SK-N-SH (cell line): ENCODE measurements around the gene DSTN. TPM values are rescaled to one million over a fixed set of nuclear protein-coding genes. Genes with fewer than 3 reads are reported as not detected.

Experiments
- CTCF ChIA-PET: fragments of 300-600, 350-600 bp; formaldehyde crosslinking; extraction: SDS; loops from one replicate; lab custom pipeline; 2021; lab: Yijun Ruan, JAX
- POLR2A ChIA-PET: fragments of 350-600 bp; sonication (Branson Sonifier 250); formaldehyde crosslinking; extraction: SDS; loops from one replicate; lab custom pipeline; 2020; ENCODE audit warnings: antibody characterized with exemption, inconsistent platforms; lab: Yijun Ruan, JAX
- DNase-seq: peaks from one replicate; pipeline ENCODE4 v3.0.0; 2012
- H2AFZ ChIP-seq: fragments of 200-600 bp; sonication (generic); 2 replicates; pipeline ENCODE4 v1.8.1; 2016; ENCODE audit warnings: antibody characterized with exemption, mild to moderate bottlenecking, low read depth
- H3F3A ChIP-seq: fragments of 200-600 bp; sonication (generic); replicated peaks from 2 replicates; pipeline ENCODE3; 2016; ENCODE audit warnings: antibody characterized with exemption, mild to moderate bottlenecking; ENCODE audit not compliant: insufficient read depth
- H3K27ac ChIP-seq, 2 experiments: fragments of 200-500 bp in 1 of 2; fragments of 200-600 bp in 1 of 2; sonication (Bioruptor generic) in 1 of 2; sonication (generic), shearing (Covaris generic) in 1 of 2; 2 replicates each; pipeline versions ENCODE4 v1.5.1 to v1.6.1; 2014 to 2016; ENCODE audit warnings: low read depth in 2 of 2, inconsistent platforms in 1 of 2, low read length in 1 of 2, mild to moderate bottlenecking in 1 of 2, mixed read lengths in 1 of 2
- H3K27me3 ChIP-seq: fragments of 200-600 bp; sonication (generic), shearing (Covaris generic); 2 replicates; pipeline ENCODE4 v1.6.1; 2016; ENCODE audit warnings: mixed run types; ENCODE audit not compliant: insufficient read depth
- H3K36me3 ChIP-seq, 2 experiments: fragments of 200-500 bp in 1 of 2; fragments of 200-600 bp in 1 of 2; sonication (Bioruptor generic) in 1 of 2; sonication (generic) in 1 of 2; replicated peaks in 1 of 2; 2 replicates each; pipeline versions ENCODE3 to v1.5.1; 2014 to 2016; ENCODE audit warnings: low read length in 1 of 2, mild to moderate bottlenecking in 1 of 2; ENCODE audit not compliant: insufficient read depth in 2 of 2, control insufficient read depth in 1 of 2
- H3K4me1 ChIP-seq, 2 experiments: fragments of 200-500 bp in 1 of 2; fragments of 200-600 bp in 1 of 2; sonication (Bioruptor generic) in 1 of 2; sonication (generic), shearing (Covaris generic) in 1 of 2; 2 replicates each; pipeline versions ENCODE4 v1.5.1 to v1.6.1; 2014 to 2016; ENCODE audit warnings: low read depth in 1 of 2, low read length in 1 of 2, mixed run types in 1 of 2; ENCODE audit not compliant: insufficient read depth in 2 of 2, control insufficient read depth in 1 of 2
- H3K4me2 ChIP-seq: fragments of 200-600 bp; sonication (generic), shearing (Covaris generic); 2 replicates; pipeline ENCODE4 v1.6.1; 2017; ENCODE audit warnings: mixed run types
- H3K4me3 ChIP-seq, 2 experiments: fragments of 200-500 bp in 1 of 2; fragments of 200-600 bp in 1 of 2; sonication (Bioruptor generic) in 1 of 2; sonication (generic), shearing (Covaris generic) in 1 of 2; 2 replicates each; pipeline versions ENCODE4 v1.5.1 to v1.8.1; 2014 to 2016; ENCODE audit warnings: low read depth in 2 of 2, inconsistent platforms in 1 of 2, low read length in 1 of 2, mild to moderate bottlenecking in 1 of 2, mixed read lengths in 1 of 2, moderate library complexity in 1 of 2
- H3K79me2 ChIP-seq: fragments of 200-600 bp; sonication (generic); 2 replicates; pipeline ENCODE4 v1.8.1; 2017; ENCODE audit warnings: mild to moderate bottlenecking; ENCODE audit not compliant: insufficient read depth
- H3K9ac ChIP-seq: fragments of 200-600 bp; sonication (generic); 2 replicates; pipeline ENCODE4 v1.6.1; 2017; ENCODE audit warnings: mixed run types
- H3K9me2 ChIP-seq: fragments of 200-600 bp; sonication (generic); 2 replicates; pipeline ENCODE4 v1.6.1; 2017; ENCODE audit warnings: mixed run types
- H3K9me3 ChIP-seq: fragments of 200-600 bp; sonication (generic); 2 replicates; pipeline ENCODE4 v1.6.1; 2017; ENCODE audit warnings: mixed run types, mild to moderate bottlenecking, moderate library complexity
- H4K20me1 ChIP-seq: fragments of 200-600 bp; sonication (generic); 2 replicates; pipeline ENCODE4 v1.6.1; 2017; ENCODE audit warnings: mild to moderate bottlenecking, mixed run types; ENCODE audit not compliant: insufficient read depth
- EZH2phosphoT487 ChIP-seq: fragments of 200-600 bp; sonication (generic); IDR thresholded peaks from 2 replicates; pipeline ENCODE4 v1.6.1; 2017; ENCODE audit warnings: low read depth, mixed run types, mild to moderate bottlenecking, antibody characterized with exemption, moderate library complexity, borderline replicate concordance
- FOXJ3 ChIP-seq: sonication (generic); formaldehyde crosslinking; IDR thresholded peaks from 2 replicates; pipeline ENCODE4 v1.5.1; 2020; ENCODE audit warnings: mild to moderate bottlenecking, missing genetic modification reagents
- GABPA ChIP-seq: IDR thresholded peaks from 2 replicates; pipeline ENCODE4 v1.4.0; 2012; ENCODE audit warnings: low read depth, mild to moderate bottlenecking
- MAX ChIP-seq: IDR thresholded peaks from 2 replicates; pipeline ENCODE4 v1.4.0; 2012; ENCODE audit warnings: low read depth
- POLR2AphosphoS5 ChIP-seq: IDR thresholded peaks from 2 replicates; pipeline ENCODE4 v1.6.1; 2012; ENCODE audit warnings: low read depth, low read length
- RAD21 ChIP-seq: IDR thresholded peaks from 2 replicates; pipeline ENCODE4 v1.6.1; 2012; ENCODE audit warnings: mild to moderate bottlenecking, low read length
- SMC3 ChIP-seq: IDR thresholded peaks from 2 replicates; pipeline ENCODE4 v1.6.1; 2012; ENCODE audit warnings: low read depth, low read length, improper control_type of control experiment
- USF1 ChIP-seq: IDR thresholded peaks from 2 replicates; pipeline ENCODE4 v1.4.0; 2012; ENCODE audit warnings: low read depth, borderline replicate concordance
- USF2 ChIP-seq: fragments of 150-350 bp; IDR thresholded peaks from 2 replicates; pipeline ENCODE4 v1.6.1; 2017; ENCODE audit warnings: antibody characterized with exemption, low read length, low read depth, borderline replicate concordance
- YY1 ChIP-seq: IDR thresholded peaks from 2 replicates; pipeline ENCODE4 v1.4.0; 2012; ENCODE audit warnings: low read depth, mild to moderate bottlenecking
- WGBS: methylation state at CpG from one replicate; pipeline ENCODE4 v1.1.6; 2017; ENCODE audit warnings: low lambda C conversion rate; 5-methylcytosine and 5-hydroxymethylcytosine counted together
- polyA plus RNA-seq, 3 experiments: library from polyadenylated mRNA; depleted of rRNA; stranded (reverse); fragments of >200 nt; gene quantifications; 2 replicates each; pipeline ENCODE4 v1.2.3, GENCODE V29; 2012

DSTN gene
- polyA plus RNA-seq, 1 of the 3 experiments (the other 2 are of a cell fraction), result 167 TPM

GRCh38 chr20:17525650-17526049 lies 44.2 kb upstream of the DSTN start (continued):
- no peak for TF ChIP-seq GABPA

- H3K79me2 ChIP-seq, result no peaks in the 10 kb centered on the region
- no peaks in the 10 kb centered on the region for H3K27me3 ChIP-seq
- H3F3A ChIP-seq, result no peaks in the 10 kb centered on the region
- H3K9me2 ChIP-seq, result no peaks in the 10 kb centered on the region
- ChIA-PET CTCF (interaction anchor here (0.6 to 6.3 kb wide), 6 partner anchors 24 to 119 kb away, joined by 3 to 37 read pairs (median 4); no protein-coding TSS in a partner anchor), POLR2A (no interaction called here)
- no peak overlapping the region for H3K9ac ChIP-seq
- no peaks in the 10 kb centered on the region for H4K20me1 ChIP-seq
- H2AFZ ChIP-seq, result no peak overlapping the region
- no peaks in the 10 kb centered on the region for H3K9me3 ChIP-seq
- H3K4me2 ChIP-seq, result no peak overlapping the region
- H3K27ac ChIP-seq, result no peak overlapping the region
- no peak overlapping the region for H3K4me3 ChIP-seq
- TF ChIP-seq YY1 (no peak), USF2 (no peak), SMC3 (no peak), FOXJ3 (CRISPR knock-in tag) (no peak), EZH2phosphoT487 (no peak), USF1 (no peak)
- no peaks in the 10 kb centered on the region for H3K36me3 ChIP-seq
- peaks cover 3 to 8% of the 10 kb centered on the region in 2 experiments; a peak in 2 of 4 replicates for H3K4me1 ChIP-seq
- no peak for DNase-seq
Observed at GRCh38 chr20:17529586-17529985, 40.3 kb upstream of the DSTN start.

GRCh38 chr20:17530153-17530552 lies 39.7 kb upstream of the DSTN start:
- Histone ChIP-seq H3K9me2 (no peaks in the 10 kb centered on the region), H3K36me3 (no peaks in the 10 kb centered on the region), H4K20me1 (no peaks in the 10 kb centered on the region), H3K4me2 (no peak overlapping the region), H2AFZ (no peak overlapping the region), H3K79me2 (no peaks in the 10 kb centered on the region), H3F3A (no peaks in the 10 kb centered on the region), H3K9me3 (no peaks in the 10 kb centered on the region), H3K4me3 (no peak overlapping the region), H3K27me3 (no peaks in the 10 kb centered on the region), H3K27ac (no peak overlapping the region), H3K4me1 (peaks cover 3 to 8% of the 10 kb centered on the region in 2 experiments; a peak in 2 of 4 replicates)
- WGBS, result 90% methylated on average over 7 of the region's 7 CpGs
- no peak for DNase-seq
- CTCF ChIA-PET, result interaction anchor here (0.6 to 6.3 kb wide), 6 partner anchors 25 to 469 kb away, joined by 3 to 37 read pairs (median 4); no protein-coding TSS in a partner anchor
- POLR2A ChIA-PET, result no interaction called here
- no peak for TF ChIP-seq RAD21
- TF ChIP-seq MAX, result no peak
- no peak for TF ChIP-seq FOXJ3 (CRISPR knock-in tag)
- TF ChIP-seq POLR2AphosphoS5, result no peak
- TF ChIP-seq, all 33 proteins: peak for 0
- no peak overlapping the region for H3K9ac ChIP-seq
